B cell (primary cell): ENCODE results near the gene SMOC1. TPM values are rescaled to one million over a fixed set of nuclear protein-coding genes. Genes with fewer than 3 reads are reported as not detected.

Experiments used
- ATAC-seq: fragments of 200-7000 bp; cut with Tn5 transposase; one replicate; pipeline ENCODE4 v1.10.0; 2021; ENCODE audit warnings: low read depth, mild to moderate bottlenecking, moderate number of reproducible peaks, moderate library complexity
- CTCF ChIA-PET: fragments of 350-600 bp; sonication (Branson Sonifier 250); formaldehyde crosslinking; loops from one replicate; lab custom pipeline; 2021; ENCODE audit warnings: antibody characterized with exemption, inconsistent platforms; lab: Charles Lee
- POLR2A ChIA-PET: fragments of 350-600 bp; sonication (Branson Sonifier 250); formaldehyde crosslinking; loops from one replicate; lab custom pipeline; 2021; ENCODE audit warnings: antibody characterized with exemption; lab: Charles Lee
- DNase-seq: peaks from one replicate; pipeline ENCODE4 v3.0.0; 2013
- H2AFZ ChIP-seq: 2 replicates; pipeline ENCODE4 v1.6.1; 2012; ENCODE audit warnings: mild to moderate bottlenecking, low read depth, low read length; ENCODE audit not compliant: insufficient read depth, poor library complexity, severe bottlenecking
- H3K27ac ChIP-seq, 2 donors: 1 replicate in 1 of 2; 2 replicates in 1 of 2; pipeline ENCODE4 v1.5.1; 2012 to 2013; ENCODE audit warnings: low read length in 2 of 2, mild to moderate bottlenecking in 2 of 2, moderate library complexity in 1 of 2
- H3K27me3 ChIP-seq, 4 experiments: fragments of 200-600 bp in 1 of 4; sonication (generic) in 1 of 4; replicated peaks in 1 of 4; 1 replicate in 2 of 4; 2 replicates in 2 of 4; pipeline versions ENCODE4 v1.6.1 to v1.7.0; 2013 to 2016; ENCODE audit warnings: low read length in 3 of 4, mild to moderate bottlenecking in 2 of 4, mixed read lengths in 1 of 4, moderate library complexity in 1 of 4; ENCODE audit not compliant: insufficient read depth in 4 of 4, control insufficient read depth in 3 of 4; ENCODE audit errors: control extremely low read depth in 1 of 4
- H3K36me3 ChIP-seq, 2 experiments: replicated peaks in 1 of 2; 1 replicate in 1 of 2; 2 replicates in 1 of 2; pipeline versions ENCODE4 v1.6.1 to v1.7.1; 2013; ENCODE audit warnings: low read length in 1 of 2; ENCODE audit not compliant: insufficient read depth in 2 of 2, control insufficient read depth in 1 of 2; ENCODE audit errors: control extremely low read depth in 1 of 2, extremely low read depth in 1 of 2
- H3K4me1 ChIP-seq, 2 donors: fragments of 200-600 bp in 1 of 2; sonication (generic) in 1 of 2; 1 replicate in 1 of 2; 2 replicates in 1 of 2; pipeline versions ENCODE4 v1.5.1 to v1.6.1; 2013 to 2017; ENCODE audit warnings: low read length in 2 of 2; ENCODE audit not compliant: control insufficient read depth in 2 of 2, insufficient read depth in 2 of 2
- H3K4me2 ChIP-seq: replicated peaks from 2 replicates; pipeline ENCODE3; 2012; ENCODE audit warnings: mild to moderate bottlenecking, low read depth, low read length; ENCODE audit not compliant: poor library complexity, severe bottlenecking
- H3K4me3 ChIP-seq, 5 experiments: fragments of 200-600 bp in 1 of 5; sonication (generic) in 1 of 5; 1 replicate in 3 of 5; 2 replicates in 2 of 5; pipeline versions ENCODE4 v1.5.1 to v1.7.0; 2011 to 2016; ENCODE audit warnings: low read length in 4 of 5, mild to moderate bottlenecking in 4 of 5, low read depth in 2 of 5, control low read depth in 1 of 5, moderate library complexity in 1 of 5; ENCODE audit not compliant: insufficient read depth in 1 of 5; ENCODE audit errors: control extremely low read depth in 1 of 5, extremely low read depth in 1 of 5
- H3K79me2 ChIP-seq: fragments of 200-600 bp; sonication (generic); one replicate; pipeline ENCODE4 v1.6.0; 2016; ENCODE audit warnings: low read length; ENCODE audit not compliant: control insufficient read depth, insufficient read depth
- H3K9ac ChIP-seq: fragments of 200-600 bp; sonication (generic); 2 replicates; pipeline ENCODE4 v1.6.1; 2017; ENCODE audit warnings: mild to moderate bottlenecking, low read length, moderate library complexity
- H3K9me3 ChIP-seq, 3 donors: one replicate each; pipeline versions ENCODE4 v1.6.1 to v1.7.1; 2013; ENCODE audit warnings: low read length in 2 of 3; ENCODE audit not compliant: control insufficient read depth in 2 of 3, insufficient read depth in 1 of 3; ENCODE audit errors: control extremely low read depth in 1 of 3
- H4K20me1 ChIP-seq: 2 replicates; pipeline ENCODE4 v1.6.0; 2012; ENCODE audit warnings: mild to moderate bottlenecking, low read length; ENCODE audit not compliant: insufficient read depth, control insufficient read depth, poor library complexity, severe bottlenecking
- H3K27ac Mint-ChIP-seq: one replicate; pipeline ENCODE4 v1.8.0; 2021; ENCODE audit warnings: mixed read lengths
- H3K27me3 Mint-ChIP-seq: one replicate; pipeline ENCODE4 v1.8.0; 2021; ENCODE audit warnings: mixed read lengths
- H3K4me1 Mint-ChIP-seq: one replicate; pipeline ENCODE4 v1.8.0; 2021; ENCODE audit warnings: mixed read lengths
- H3K4me3 Mint-ChIP-seq: one replicate; pipeline ENCODE4 v1.8.0; 2021; ENCODE audit warnings: mixed read lengths
- H3K9me3 Mint-ChIP-seq: one replicate; pipeline ENCODE4 v1.8.0; 2022; ENCODE audit warnings: mixed read lengths; ENCODE audit not compliant: insufficient read depth
- EZH2 ChIP-seq: IDR thresholded peaks from 2 replicates; pipeline ENCODE4 v1.6.1; 2012; ENCODE audit warnings: borderline replicate concordance, low read depth, mild to moderate bottlenecking, moderate library complexity, low read length; ENCODE audit not compliant: insufficient read depth, poor library complexity, severe bottlenecking
- WGBS: methylation state at CpG from one replicate; pipeline ENCODE4 v1.1.5; 2013; ENCODE audit warnings: missing lambda C conversion rate; ENCODE audit not compliant: insufficient coverage; 5-methylcytosine and 5-hydroxymethylcytosine counted together
- intact Hi-C: fragments of 100-400 bp; cut with micrococcal nuclease; formaldehyde crosslinking; loops from one replicate; pipeline ENCODE4 v1.10.0; 2022
- polyA plus RNA-seq: library from polyadenylated mRNA; depleted of rRNA; stranded (reverse); fragments of >200 nt; gene quantifications from 2 replicates; pipeline ENCODE4 v1.2.3, GENCODE V29; 2012
- total RNA-seq, 2 donors: library from RNA; stranded (reverse); fragments of 120-200 nt in 1 of 2; gene quantifications; 1 replicate in 1 of 2; 2 replicates in 1 of 2; pipeline versions ENCODE4 v1.2.3 to v1.2.4, GENCODE V29; 2013 to 2022
- TF ChIP-seq, protein P1 (sequence below): fragments of 200-600 bp; IDR thresholded peaks from one replicate; pipeline ENCODE4 v1.8.0; 2022; ENCODE audit warnings: antibody characterized with exemption, mild to moderate bottlenecking

SMOC1 gene
- total and polyA plus RNA-seq, 2 donors (not counting 1 experiment from before 2014, with no cell fraction given), result 0.04 to 0.84 TPM

DNA sequence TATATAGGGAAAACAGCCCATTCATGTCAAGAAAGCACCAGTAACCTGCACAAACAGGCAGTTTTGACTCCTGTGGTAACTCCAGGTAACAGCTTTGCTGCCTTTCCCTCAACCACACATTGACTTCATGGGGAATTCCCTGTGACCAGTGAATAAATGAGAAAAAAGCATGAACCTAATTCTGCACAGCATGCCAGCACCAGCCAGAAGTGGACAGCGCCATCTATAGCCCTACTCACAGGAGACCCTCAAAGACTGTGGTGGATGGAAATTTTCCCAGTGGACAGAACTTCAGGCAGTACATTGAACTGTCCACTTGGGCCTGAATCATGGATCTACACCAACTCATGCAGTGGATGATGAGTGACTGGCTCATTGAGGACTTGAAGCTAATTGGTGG lies 157.4 kb downstream of the SMOC1 start:
- Histone ChIP-seq H4K20me1 (no peaks in the 10 kb centered on the region), H3K79me2 (no peaks in the 10 kb centered on the region), H3K4me2 (no peak overlapping the region), H2AFZ (no peak overlapping the region), H3K27ac (no peak overlapping the region), H3K27me3 (no peaks in the 10 kb centered on the region), H3K4me1 (no peaks in the 10 kb centered on the region), H3K36me3 (no peaks in the 10 kb centered on the region), H3K4me3 (no peak overlapping the region), H3K9me3 (no peaks in the 10 kb centered on the region), H3K9ac (no peak overlapping the region)
- TF ChIP-seq EZH2, result no peak
- TF ChIP-seq, protein P1, sequence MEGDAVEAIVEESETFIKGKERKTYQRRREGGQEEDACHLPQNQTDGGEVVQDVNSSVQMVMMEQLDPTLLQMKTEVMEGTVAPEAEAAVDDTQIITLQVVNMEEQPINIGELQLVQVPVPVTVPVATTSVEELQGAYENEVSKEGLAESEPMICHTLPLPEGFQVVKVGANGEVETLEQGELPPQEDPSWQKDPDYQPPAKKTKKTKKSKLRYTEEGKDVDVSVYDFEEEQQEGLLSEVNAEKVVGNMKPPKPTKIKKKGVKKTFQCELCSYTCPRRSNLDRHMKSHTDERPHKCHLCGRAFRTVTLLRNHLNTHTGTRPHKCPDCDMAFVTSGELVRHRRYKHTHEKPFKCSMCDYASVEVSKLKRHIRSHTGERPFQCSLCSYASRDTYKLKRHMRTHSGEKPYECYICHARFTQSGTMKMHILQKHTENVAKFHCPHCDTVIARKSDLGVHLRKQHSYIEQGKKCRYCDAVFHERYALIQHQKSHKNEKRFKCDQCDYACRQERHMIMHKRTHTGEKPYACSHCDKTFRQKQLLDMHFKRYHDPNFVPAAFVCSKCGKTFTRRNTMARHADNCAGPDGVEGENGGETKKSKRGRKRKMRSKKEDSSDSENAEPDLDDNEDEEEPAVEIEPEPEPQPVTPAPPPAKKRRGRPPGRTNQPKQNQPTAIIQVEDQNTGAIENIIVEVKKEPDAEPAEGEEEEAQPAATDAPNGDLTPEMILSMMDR, result no peak
- no CpG with 5 or more reads among the region's 1 CpG for WGBS
- ChIA-PET POLR2A (no interaction called here), CTCF (no interaction called here)
- Mint-ChIP-seq H3K9me3 (no peaks in the 10 kb centered on the region), H3K27ac (no peak overlapping the region), H3K4me1 (no peaks in the 10 kb centered on the region), H3K4me3 (no peak overlapping the region), H3K27me3 (peaks cover 21% of the 10 kb centered on the region)
- no peak for DNase-seq
- ATAC-seq, result no peak
- intact Hi-C loops, result no loop called here

GRCh38 chr14:70043001-70043400 lies 163.8 kb downstream of the SMOC1 start:
- Histone ChIP-seq H3K9me3 (no peaks in the 10 kb centered on the region), H3K9ac (no peak overlapping the region), H3K4me3 (no peak overlapping the region), H3K27me3 (no peaks in the 10 kb centered on the region), H3K27ac (no peak overlapping the region), H2AFZ (no peak overlapping the region), H3K79me2 (no peaks in the 10 kb centered on the region), H3K36me3 (no peaks in the 10 kb centered on the region), H4K20me1 (no peaks in the 10 kb centered on the region), H3K4me1 (no peaks in the 10 kb centered on the region), H3K4me2 (no peak overlapping the region)
- no peak overlapping the region for H3K27ac Mint-ChIP-seq
- POLR2A ChIA-PET, result no interaction called here
- no peaks in the 10 kb centered on the region for H3K9me3 Mint-ChIP-seq
- DNase-seq (no peak), ATAC-seq (no peak)
- peaks cover 50% of the 10 kb centered on the region for H3K27me3 Mint-ChIP-seq
- WGBS, result 91% methylated on average over 2 of the region's 2 CpGs
- intact Hi-C loops, result no loop called here
- no peaks in the 10 kb centered on the region for H3K4me1 Mint-ChIP-seq
- H3K4me3 Mint-ChIP-seq, result no peak overlapping the region
- TF ChIP-seq EZH2, result no peak
- TF ChIP-seq, protein P1, result no peak
- CTCF ChIA-PET, result no interaction called here
